Prostate gland (tissue), 2 donors: ENCODE measurements around the gene TBCK. TPM values are rescaled to one million over a fixed set of nuclear protein-coding genes. Genes with fewer than 3 reads are reported as not detected.

Experiments
- DNase-seq: peaks from one replicate; pipeline ENCODE4 v3.0.0-alpha.2; 2019; ENCODE audit warnings: low spot score
- H3K27ac ChIP-seq, 2 donors: fragments of 200-600 bp; sonication (generic); 2 replicates each; pipeline ENCODE4 v1.5.1; 2017 to 2019
- H3K27me3 ChIP-seq: fragments of 200-600 bp; sonication (generic); replicated peaks from 2 replicates; pipeline ENCODE4 v1.5.1; 2019; ENCODE audit not compliant: insufficient read depth
- H3K36me3 ChIP-seq, 2 donors: fragments of 200-600 bp; sonication (generic); 1 replicate in 1 of 2; 2 replicates in 1 of 2; pipeline versions ENCODE4 v1.5.1 to v1.8.1; 2017 to 2019
- H3K4me1 ChIP-seq: fragments of 200-600 bp; sonication (generic); replicated peaks from 2 replicates; pipeline ENCODE4 v1.5.1; 2019
- H3K4me3 ChIP-seq, 2 donors: fragments of 200-600 bp; sonication (generic); 2 replicates each; pipeline ENCODE4 v1.5.1; 2017 to 2019
- H3K9me3 ChIP-seq: fragments of 200-600 bp; sonication (generic); 2 replicates; pipeline ENCODE4 v1.5.1; 2017
- POLR2A ChIP-seq: fragments of 450-650 bp; IDR thresholded peaks from one replicate; pipeline ENCODE4 v1.6.1; 2016; ENCODE audit warnings: antibody characterized with exemption, mild to moderate bottlenecking
- POLR2AphosphoS5 ChIP-seq: sonication (generic); formaldehyde crosslinking; IDR thresholded peaks from one replicate; pipeline ENCODE4 v1.6.1; 2017; ENCODE audit warnings: antibody characterized with exemption
- WGBS: methylation state at CpG from one replicate; pipeline ENCODE4 v1.1.5; 2018; 5-methylcytosine and 5-hydroxymethylcytosine counted together
- intact Hi-C: fragments of 100-400 bp; cut with DNase I; formaldehyde crosslinking; loops from one replicate; pipeline ENCODE4 v1.14.2; 2022
- total RNA-seq, 2 donors: library from RNA; depleted of rRNA; stranded (reverse); fragments of >200 nt; gene quantifications; one replicate each; pipeline ENCODE4 v1.1.0, GENCODE V29; 2016
- TF ChIP-seq, protein P1 (sequence below), 4 experiments: fragments of 200-600 bp in 2 of 4; fragments of 450-650 bp in 2 of 4; sonication (generic) in 2 of 4; IDR thresholded peaks; 1 replicate in 3 of 4; 2 replicates in 1 of 4; pipeline ENCODE4 v1.5.1; 2016 to 2019; ENCODE audit warnings: antibody characterized with exemption in 4 of 4, mild to moderate bottlenecking in 2 of 4, moderate library complexity in 2 of 4

TBCK gene
- total RNA-seq, 2 donors from 2014 or later, result 29.8 to 32.3 TPM

DNA sequence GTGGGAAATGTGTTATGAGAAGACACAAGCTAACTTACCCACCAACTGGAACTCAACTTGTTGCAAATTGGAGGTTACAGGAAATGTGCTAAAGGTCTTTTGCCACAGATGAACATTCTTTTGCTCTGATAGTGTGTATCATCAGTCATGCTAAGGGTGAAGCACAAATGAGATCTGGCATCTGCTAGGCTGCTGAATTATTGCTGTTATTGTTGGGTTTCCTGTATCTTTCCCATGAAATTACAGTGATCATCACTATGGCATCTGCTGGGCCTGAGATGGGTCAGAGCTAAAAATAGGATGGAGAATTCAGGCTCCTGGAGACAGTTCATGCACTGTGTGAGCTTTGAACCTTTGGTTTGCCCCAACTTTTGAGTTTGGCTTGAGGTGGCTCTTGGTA, 296.2 kb downstream of the TBCK start:
- no peak for DNase-seq
- TF ChIP-seq, protein P1, sequence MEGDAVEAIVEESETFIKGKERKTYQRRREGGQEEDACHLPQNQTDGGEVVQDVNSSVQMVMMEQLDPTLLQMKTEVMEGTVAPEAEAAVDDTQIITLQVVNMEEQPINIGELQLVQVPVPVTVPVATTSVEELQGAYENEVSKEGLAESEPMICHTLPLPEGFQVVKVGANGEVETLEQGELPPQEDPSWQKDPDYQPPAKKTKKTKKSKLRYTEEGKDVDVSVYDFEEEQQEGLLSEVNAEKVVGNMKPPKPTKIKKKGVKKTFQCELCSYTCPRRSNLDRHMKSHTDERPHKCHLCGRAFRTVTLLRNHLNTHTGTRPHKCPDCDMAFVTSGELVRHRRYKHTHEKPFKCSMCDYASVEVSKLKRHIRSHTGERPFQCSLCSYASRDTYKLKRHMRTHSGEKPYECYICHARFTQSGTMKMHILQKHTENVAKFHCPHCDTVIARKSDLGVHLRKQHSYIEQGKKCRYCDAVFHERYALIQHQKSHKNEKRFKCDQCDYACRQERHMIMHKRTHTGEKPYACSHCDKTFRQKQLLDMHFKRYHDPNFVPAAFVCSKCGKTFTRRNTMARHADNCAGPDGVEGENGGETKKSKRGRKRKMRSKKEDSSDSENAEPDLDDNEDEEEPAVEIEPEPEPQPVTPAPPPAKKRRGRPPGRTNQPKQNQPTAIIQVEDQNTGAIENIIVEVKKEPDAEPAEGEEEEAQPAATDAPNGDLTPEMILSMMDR (IDR thresholded peaks at IDR 0.05), result no peak
- TF ChIP-seq POLR2AphosphoS5 (no peak), POLR2A (no peak)
- Histone ChIP-seq H3K36me3 (no peaks in the 10 kb centered on the region), H3K27ac (no peak overlapping the region), H3K4me1 (no peaks in the 10 kb centered on the region), H3K27me3 (no peaks in the 10 kb centered on the region), H3K9me3 (no peaks in the 10 kb centered on the region), H3K4me3 (no peak overlapping the region)
- intact Hi-C loops, result no loop called here

DNA sequence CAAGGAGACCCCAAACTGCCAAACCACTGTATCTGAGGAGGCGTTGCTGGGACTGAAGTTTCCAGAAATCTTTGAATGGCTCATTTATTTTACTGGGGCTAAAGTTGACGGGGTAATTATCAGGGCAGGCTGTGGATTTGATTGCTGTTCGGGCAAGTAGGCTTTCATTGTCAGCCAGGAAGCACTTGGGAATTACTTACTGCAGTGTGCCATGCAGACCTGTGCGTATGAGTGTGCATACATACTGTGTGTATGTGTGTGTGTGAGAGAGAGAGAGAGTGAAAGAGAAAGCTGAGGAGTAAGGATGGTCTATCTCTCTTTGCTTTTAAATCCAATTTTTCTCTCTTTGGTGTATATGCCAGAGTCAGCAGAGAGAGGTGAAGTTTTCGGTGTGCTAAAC, 298.0 kb downstream of the TBCK start:
- H3K4me3 ChIP-seq, result no peak overlapping the region
- no peaks in the 10 kb centered on the region for H3K27me3 ChIP-seq
- intact Hi-C loops, result no loop called here
- TF ChIP-seq, protein P1 (IDR thresholded peaks at IDR 0.05), result no peak
- no peak for TF ChIP-seq POLR2AphosphoS5
- TF ChIP-seq POLR2A, result no peak
- no peaks in the 10 kb centered on the region for H3K4me1 ChIP-seq
- 61% methylated on average over 5 of the region's 5 CpGs for WGBS
- no peak overlapping the region for H3K27ac ChIP-seq
- no peaks in the 10 kb centered on the region for H3K9me3 ChIP-seq
- DNase-seq, result no peak
- H3K36me3 ChIP-seq, result no peaks in the 10 kb centered on the region

DNA sequence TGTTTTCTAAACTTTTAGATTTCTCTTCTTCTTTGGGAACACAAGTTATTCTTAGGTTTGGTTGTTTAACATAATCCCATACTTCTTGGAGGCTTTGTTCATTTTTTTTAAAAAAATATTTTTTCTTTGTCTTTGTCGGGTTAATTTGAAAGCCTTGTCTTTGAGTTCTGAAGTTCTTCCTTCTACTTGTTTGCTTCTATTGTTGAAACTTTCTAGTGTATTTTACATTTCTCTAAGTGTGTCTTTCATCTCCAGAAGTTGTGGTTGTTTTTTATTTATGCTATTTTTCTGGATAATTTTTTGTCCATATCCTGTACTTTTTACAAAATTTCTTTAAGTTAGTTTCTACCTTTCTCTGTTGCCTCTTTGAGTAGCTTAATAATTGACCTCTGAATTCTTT, 304.6 kb downstream of the TBCK start:
- H3K4me1 ChIP-seq, result no peaks in the 10 kb centered on the region
- H3K36me3 ChIP-seq, result no peaks in the 10 kb centered on the region
- no peak overlapping the region for H3K4me3 ChIP-seq
- H3K9me3 ChIP-seq, result no peaks in the 10 kb centered on the region
- DNase-seq, result no peak
- H3K27ac ChIP-seq, result no peak overlapping the region
- WGBS, result 98% methylated on average over 1 of the region's 1 CpG
- H3K27me3 ChIP-seq, result no peaks in the 10 kb centered on the region
- no peak for TF ChIP-seq POLR2AphosphoS5
- TF ChIP-seq, protein P1 (IDR thresholded peaks at IDR 0.05), result no peak
- no peak for TF ChIP-seq POLR2A
- intact Hi-C loops, result no loop called here

DNA sequence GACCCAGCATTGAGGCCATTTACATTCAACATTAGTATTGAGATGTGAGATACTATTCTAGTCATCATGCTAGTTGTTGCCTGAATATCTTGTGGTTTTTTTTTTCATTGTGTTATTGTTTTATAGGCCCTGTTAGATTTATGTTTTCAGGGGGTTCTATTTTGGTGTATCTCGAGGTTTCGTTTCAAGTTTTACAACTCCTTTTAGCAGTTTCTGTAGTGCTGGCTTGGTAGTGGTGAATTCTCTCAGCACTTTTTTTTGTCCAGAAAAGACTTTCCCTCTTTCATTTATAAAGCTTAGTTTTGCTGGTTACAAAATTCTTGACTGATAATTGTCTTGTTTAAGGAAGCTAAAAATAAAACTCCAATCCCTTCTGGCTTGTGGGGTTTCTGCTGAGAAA, 305.2 kb downstream of the TBCK start:
- TF ChIP-seq POLR2A (no peak), POLR2AphosphoS5 (no peak)
- TF ChIP-seq, protein P1 (IDR thresholded peaks at IDR 0.05), result no peak
- Histone ChIP-seq H3K4me1 (no peaks in the 10 kb centered on the region), H3K27me3 (no peaks in the 10 kb centered on the region), H3K27ac (no peak overlapping the region), H3K36me3 (no peaks in the 10 kb centered on the region), H3K4me3 (no peak overlapping the region), H3K9me3 (no peaks in the 10 kb centered on the region)
- WGBS, result 85% methylated on average over 2 of the region's 2 CpGs
- intact Hi-C loops, result no loop called here
- no peak for DNase-seq

DNA sequence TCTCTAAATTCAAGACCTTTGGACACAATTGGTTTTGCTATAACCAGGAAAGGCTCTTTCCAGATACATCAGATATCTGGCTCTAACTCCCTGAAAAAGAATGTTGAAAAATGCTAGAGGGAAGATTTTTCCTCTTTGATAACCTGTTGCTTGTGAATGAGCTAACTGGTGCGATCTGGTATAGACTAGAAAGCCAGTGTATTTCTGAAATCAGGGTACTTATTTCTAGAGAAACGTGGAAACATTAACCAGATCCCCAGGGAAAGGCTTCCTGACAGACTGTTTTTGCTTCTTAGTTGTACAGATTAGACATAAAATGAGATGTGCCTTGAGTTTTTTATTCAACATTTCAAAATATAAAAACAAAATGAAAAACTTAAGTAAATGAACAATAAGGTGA, 313.0 kb downstream of the TBCK start:
- Histone ChIP-seq H3K9me3 (no peaks in the 10 kb centered on the region), H3K27me3 (no peaks in the 10 kb centered on the region), H3K4me3 (no peak overlapping the region), H3K4me1 (no peaks in the 10 kb centered on the region), H3K36me3 (no peaks in the 10 kb centered on the region), H3K27ac (no peak overlapping the region)
- TF ChIP-seq POLR2AphosphoS5, result no peak
- TF ChIP-seq POLR2A, result no peak
- no peak for DNase-seq
- WGBS, result 82% methylated on average over 2 of the region's 2 CpGs
- intact Hi-C loops, result no loop called here
